A549 (cell line): Measurements from ENCODE around the gene CBARP. TPM values are rescaled to one million over a fixed set of nuclear protein-coding genes. Genes with fewer than 3 reads are reported as not detected.

Experiments used
- ATAC-seq, 2 experiments: fragments of 200-7000 bp in 1 of 2; fragments of >200 bp in 1 of 2; cut with Nextera tagmentation in 1 of 2; cut with Tn5 transposase in 1 of 2; 3 replicates each; pipeline versions ENCODE4 v1.8.0 to v1.9.1; 2018 to 2020; ENCODE audit warnings: mild to moderate bottlenecking in 1 of 2, moderate library complexity in 1 of 2
- CTCF ChIA-PET: fragments of 300-600 bp; sonication (Branson Sonifier 250); formaldehyde crosslinking; extraction: SDS; loops from one replicate; lab custom pipeline; 2021; ENCODE audit warnings: antibody characterized with exemption, inconsistent platforms; lab: Yijun Ruan, JAX
- POLR2A ChIA-PET: fragments of 350-600 bp; formaldehyde crosslinking; extraction: SDS; loops from one replicate; lab custom pipeline; 2021; ENCODE audit warnings: antibody characterized with exemption, inconsistent platforms; lab: Yijun Ruan, JAX
- DNase-seq, 2 experiments: peaks; one replicate each; pipeline versions ENCODE4 v3.0.0 to v3.0.0-alpha.2; 2011 to 2016; ENCODE audit warnings: low read depth in 1 of 2, low spot score in 1 of 2
- FAIRE-seq: peaks from 2 replicates; lab custom pipeline; 2011; peaks lifted over from hg19 to GRCh38; lab: Jason Lieb, UNC
- H3K27ac ChIP-seq, 2 experiments: fragments of >200 bp; sonication (Bioruptor Twin); formaldehyde crosslinking; 3 replicates each; pipeline ENCODE4 v1.5.1; 2016 to 2017
- H3K4me1 ChIP-seq: fragments of >200 bp; sonication (Bioruptor Twin); formaldehyde crosslinking; 3 replicates; pipeline ENCODE4 v1.6.1; 2016
- H3K4me2 ChIP-seq: fragments of >200 bp; sonication (Bioruptor Twin); formaldehyde crosslinking; 3 replicates; pipeline ENCODE4 v1.6.1; 2016
- H3K4me3 ChIP-seq: fragments of >200 bp; sonication (Bioruptor Twin); formaldehyde crosslinking; 3 replicates; pipeline ENCODE4 v1.5.1; 2016
- H3K9me3 ChIP-seq: fragments of >200 bp; sonication (Bioruptor Twin); formaldehyde crosslinking; 3 replicates; pipeline ENCODE4 v1.6.1; 2016
- BHLHE40 ChIP-seq: IDR thresholded peaks from 2 replicates; pipeline ENCODE4 v1.6.1; 2012; ENCODE audit warnings: low read depth, low read length, inconsistent platforms
- CBX2 ChIP-seq: fragments of 200-600 bp; sonication (generic); IDR thresholded peaks from 2 replicates; pipeline ENCODE4 v1.6.1; 2016; ENCODE audit warnings: low read depth, mild to moderate bottlenecking, borderline replicate concordance
- CBX8 ChIP-seq: fragments of 200-600 bp; sonication (generic); IDR thresholded peaks from 2 replicates; pipeline ENCODE4 v1.6.1; 2016
- CHD2 ChIP-seq: fragments of 150-350 bp; IDR thresholded peaks from 2 replicates; pipeline ENCODE4 v1.6.1; 2014; ENCODE audit warnings: low read length; ENCODE audit not compliant: partially characterized antibody
- CHD4 ChIP-seq: fragments of 200-600 bp; sonication (generic); IDR thresholded peaks from 2 replicates; pipeline ENCODE4 v1.6.1; 2016; ENCODE audit warnings: antibody characterized with exemption, mild to moderate bottlenecking, borderline replicate concordance
- E2F6 ChIP-seq: IDR thresholded peaks from 2 replicates; pipeline ENCODE4 v1.6.1; 2012; ENCODE audit warnings: low read depth, borderline replicate concordance
- EHF ChIP-seq: fragments of 250-450 bp; sonication (Bioruptor Pico); IDR thresholded peaks from 2 replicates; pipeline ENCODE4 v1.5.0; 2020; ENCODE audit warnings: mild to moderate bottlenecking
- EHMT2 ChIP-seq: fragments of 200-600 bp; sonication (generic); IDR thresholded peaks from 2 replicates; pipeline ENCODE4 v1.6.1; 2016; ENCODE audit warnings: antibody characterized with exemption, low read depth, mild to moderate bottlenecking, moderate library complexity
- EP300 ChIP-seq, 2 experiments: fragments of >200 bp; sonication (Bioruptor Twin); formaldehyde crosslinking; IDR thresholded peaks; 2 replicates in 1 of 2; 3 replicates in 1 of 2; pipeline ENCODE4 v1.6.1; 2016 to 2017
- ESRRA ChIP-seq: fragments of 150-350 bp; IDR thresholded peaks from 2 replicates; pipeline ENCODE4 v1.6.1; 2014; ENCODE audit warnings: mild to moderate bottlenecking, low read length, borderline replicate concordance
- FOSL2 ChIP-seq, 2 experiments: fragments of 450-650 bp in 1 of 2; fragments of >200 bp in 1 of 2; sonication (Bioruptor Twin) in 1 of 2; formaldehyde crosslinking; IDR thresholded peaks; 2 replicates each; pipeline versions ENCODE4 v1.5.0 to v1.6.1; 2016 to 2020; ENCODE audit warnings: mild to moderate bottlenecking in 1 of 2, moderate library complexity in 1 of 2
- FOXS1 ChIP-seq: fragments of 250-450 bp; sonication (Bioruptor Pico); IDR thresholded peaks from 2 replicates; pipeline ENCODE4 v1.5.0; 2020; ENCODE audit warnings: mild to moderate bottlenecking, moderate library complexity
- GATA3 ChIP-seq: IDR thresholded peaks from 2 replicates; pipeline ENCODE4 v1.6.1; 2012; ENCODE audit warnings: borderline replicate concordance
- HDAC2 ChIP-seq: fragments of 200-600 bp; sonication (generic); IDR thresholded peaks from 2 replicates; pipeline ENCODE4 v1.6.1; 2016
- HES2 ChIP-seq: fragments of >200 bp; sonication (Bioruptor Twin); formaldehyde crosslinking; IDR thresholded peaks from 2 replicates; pipeline ENCODE4 v1.6.1; 2016
- HMGXB4 ChIP-seq: fragments of 250-450 bp; sonication (Bioruptor Pico); IDR thresholded peaks from 2 replicates; pipeline ENCODE4 v1.5.0; 2021; ENCODE audit warnings: mild to moderate bottlenecking, moderate library complexity, borderline replicate concordance
- HOXA7 ChIP-seq: fragments of 250-450 bp; sonication (Bioruptor Pico); IDR thresholded peaks from 2 replicates; pipeline ENCODE4 v1.5.0; 2020; ENCODE audit warnings: mild to moderate bottlenecking, moderate library complexity
- HOXB13 ChIP-seq: fragments of 250-450 bp; sonication (Bioruptor Pico); IDR thresholded peaks from 2 replicates; pipeline ENCODE4 v1.5.0; 2020; ENCODE audit warnings: low read depth, mild to moderate bottlenecking, moderate library complexity
- HOXB5 ChIP-seq: fragments of 250-450 bp; sonication (Bioruptor Pico); IDR thresholded peaks from 2 replicates; pipeline ENCODE4 v1.5.0; 2020; ENCODE audit warnings: mild to moderate bottlenecking, moderate library complexity
- JUNB ChIP-seq: fragments of >200 bp; sonication (Bioruptor Twin); formaldehyde crosslinking; IDR thresholded peaks from 2 replicates; pipeline ENCODE4 v1.6.1; 2016
- KDM1A ChIP-seq: fragments of 200-600 bp; sonication (generic); IDR thresholded peaks from 2 replicates; pipeline ENCODE4 v1.6.1; 2016; ENCODE audit warnings: low read depth, mild to moderate bottlenecking
- KDM5A ChIP-seq: fragments of 200-600 bp; sonication (generic); IDR thresholded peaks from 2 replicates; pipeline ENCODE4 v1.6.1; 2016; ENCODE audit warnings: antibody characterized with exemption, mild to moderate bottlenecking
- MAFK ChIP-seq: fragments of 450-650 bp; IDR thresholded peaks from 2 replicates; pipeline ENCODE4 v1.6.1; 2014; ENCODE audit not compliant: partially characterized antibody
- MAX ChIP-seq: IDR thresholded peaks from 2 replicates; pipeline ENCODE4 v1.6.1; 2012
- MAZ ChIP-seq: fragments of 150-350 bp; IDR thresholded peaks from 2 replicates; pipeline ENCODE4 v1.6.1; 2014; ENCODE audit warnings: antibody characterized with exemption, low read depth, low read length, borderline replicate concordance
- NFE2L2 ChIP-seq: fragments of 150-350 bp; conservative IDR thresholded peaks from 2 replicates; pipeline ENCODE4 v1.6.1; 2014; ENCODE audit warnings: low read length
- POLR2A ChIP-seq: IDR thresholded peaks from 2 replicates; pipeline ENCODE4 v1.6.1; 2012; ENCODE audit warnings: mild to moderate bottlenecking, low read length
- POLR2AphosphoS2 ChIP-seq: conservative IDR thresholded peaks from 2 replicates; pipeline ENCODE4 v1.6.1; 2012; ENCODE audit warnings: low read length, improper control_type of control experiment, inconsistent platforms
- RAD21 ChIP-seq, 2 experiments: fragments of >200 bp in 1 of 2; sonication (Bioruptor Twin) in 1 of 2; formaldehyde crosslinking in 1 of 2; IDR thresholded peaks in 1 of 2; conservative IDR thresholded peaks in 1 of 2; 2 replicates in 1 of 2; 3 replicates in 1 of 2; pipeline ENCODE4 v1.6.1; 2012 to 2018; ENCODE audit warnings: inconsistent platforms in 1 of 2
- RCOR1 ChIP-seq: fragments of 150-350 bp; IDR thresholded peaks from 2 replicates; pipeline ENCODE4 v1.6.1; 2014; ENCODE audit warnings: antibody characterized with exemption, low read length, low read depth
- RFX5 ChIP-seq: fragments of 450-650 bp; IDR thresholded peaks from 2 replicates; pipeline ENCODE4 v1.7.1; 2014; ENCODE audit warnings: antibody characterized with exemption, mild to moderate bottlenecking, moderate library complexity
- RNF2 ChIP-seq: fragments of 200-600 bp; sonication (generic); IDR thresholded peaks from 2 replicates; pipeline ENCODE4 v1.6.1; 2016; ENCODE audit warnings: low read depth, mild to moderate bottlenecking, antibody characterized with exemption, moderate library complexity, borderline replicate concordance
- SMC3 ChIP-seq: fragments of >200 bp; sonication (Bioruptor Twin); formaldehyde crosslinking; IDR thresholded peaks from 3 replicates; pipeline ENCODE4 v1.6.1; 2018; ENCODE audit warnings: inconsistent platforms
- TFCP2L1 ChIP-seq: fragments of 250-450 bp; sonication (Bioruptor Pico); IDR thresholded peaks from 2 replicates; pipeline ENCODE4 v1.5.0; 2021; ENCODE audit warnings: mild to moderate bottlenecking
- TP53 ChIP-seq: fragments of 250-450 bp; sonication (Bioruptor Pico); IDR thresholded peaks from 2 replicates; pipeline ENCODE4 v1.5.0; 2021; ENCODE audit warnings: mild to moderate bottlenecking, moderate library complexity
- USF2 ChIP-seq: fragments of 450-650 bp; IDR thresholded peaks from 2 replicates; pipeline ENCODE4 v1.6.1; 2014; ENCODE audit warnings: antibody characterized with exemption
- ZC3H11A ChIP-seq: fragments of 450-650 bp; IDR thresholded peaks from 2 replicates; pipeline ENCODE4 v1.6.1; 2014; ENCODE audit warnings: antibody characterized with exemption, mild to moderate bottlenecking
- ZFP36 ChIP-seq: fragments of 450-650 bp; IDR thresholded peaks from 2 replicates; pipeline ENCODE4 v1.6.1; 2014; ENCODE audit warnings: borderline replicate concordance; ENCODE audit not compliant: partially characterized antibody
- ZNF302 ChIP-seq: fragments of 250-450 bp; sonication (Bioruptor Pico); IDR thresholded peaks from 2 replicates; pipeline ENCODE4 v1.9.0; 2021; ENCODE audit warnings: inconsistent platforms, mild to moderate bottlenecking, moderate library complexity
- ZSCAN20 ChIP-seq: fragments of 250-450 bp; sonication (Bioruptor Pico); IDR thresholded peaks from 2 replicates; pipeline ENCODE4 v1.8.0; 2022; ENCODE audit warnings: mild to moderate bottlenecking, moderate library complexity
- WGBS: methylation state at CpG from one replicate; pipeline ENCODE4 v1.1.6; 2017; ENCODE audit errors: missing lambda C conversion rate; 5-methylcytosine and 5-hydroxymethylcytosine counted together
- polyA plus RNA-seq, 4 experiments: library from polyadenylated mRNA; depleted of rRNA in 3 of 4; stranded (reverse); fragments of >200 nt; fragmentation: RNase III in 1 of 4; extraction: RNeasy Plus Mini Kit Qiagen cat#74134 plus additional on column Dnase treatment in 1 of 4; gene quantifications; 2 replicates in 3 of 4; 3 replicates in 1 of 4; pipeline ENCODE4 v1.2.3, GENCODE V29; 2011 to 2017

The CBARP gene
- polyA plus RNA-seq, 2 of the 4 experiments (the other 2 are of a cell fraction): 0.19 to 2.0 TPM

GRCh38 chr19:1275260-1275975 lies 37.6 kb upstream of the CBARP start, which contains the start of gene FAM174C:
TSS of gene FAM174C (plus strand) at chr19:1275530. CDS start at chr19:1275550, 20 bp downstream.
- peak within 1 kb of the TSS; percentile 96 to 100 for H3K27ac ChIP-seq
- ChIA-PET CTCF (interaction anchor here (0.9 to 5.3 kb wide), 3 partner anchors 9 to 170 kb away, joined by 3 to 39 read pairs (median 3); no protein-coding TSS in a partner anchor), POLR2A (interaction anchor here (0.6 to 1.0 kb wide), 13 partner anchors 9 to 215 kb away, joined by 3 to 13 read pairs (median 3); partner anchors contain the start of gene REEP6)
- FAIRE-seq: no peak
- no peaks in the 10 kb centered on the region for H3K9me3 ChIP-seq
- peak within 1 kb of the TSS; percentile 80 for H3K4me3 ChIP-seq
- peak; percentile 78 to 79 for ATAC-seq
- peak within 1 kb of the TSS; percentile 99 for H3K4me2 ChIP-seq
- H3K4me1 ChIP-seq: peaks cover 43% of the 10 kb centered on the region
- peak; percentile 81 to 97 for DNase-seq
- WGBS: 0% methylated on average over 20 of the region's 98 CpGs
- TF ChIP-seq ESRRA (no peak), CHD4 (no peak), HOXB5 (0 out of 2 replicates have a peak, but pooled peaks have one; percentile 60), EHF (CRISPR knock-in tag) (no peak), POLR2A (peak; percentile 85), HMGXB4 (CRISPR knock-in tag) (no peak), SMC3 (no peak), BHLHE40 (peak; percentile 56), HOXA7 (CRISPR knock-in tag) (no peak), CHD2 (no peak), RCOR1 (no peak), E2F6 (no peak), MAX (peak; percentile 70), FOSL2 (IDR thresholded peaks at IDR 0.05) (no peak), FOSL2 (CRISPR knock-in tag; IDR thresholded peaks at IDR 0.05) (peak; percentile 33; the same call in 1 of the 2 replicates), EHMT2 (no peak), CBX8 (no peak), ZFP36 (no peak), TFCP2L1 (CRISPR knock-in tag) (no peak), TP53 (CRISPR knock-in tag) (0 out of 2 replicates have a peak, but pooled peaks have one; percentile 23), MAFK (no peak), HOXB13 (CRISPR knock-in tag) (no peak), EP300 (IDR thresholded peaks at IDR 0.05) (no peak; a peak in 1 of 5 replicates), RNF2 (no peak), MAZ (no peak), NFE2L2 (no peak), RAD21 (conservative IDR thresholded peaks at IDR 0.05 in 1 of 2, IDR thresholded peaks at IDR 0.05 in 1 of 2) (no peak), FOXS1 (CRISPR knock-in tag) (no peak), RFX5 (no peak), POLR2AphosphoS2 (no peak), HDAC2 (no peak), ZSCAN20 (no peak), JUNB (no peak), USF2 (peak; percentile 99), KDM5A (no peak), CBX2 (no peak), HES2 (no peak), GATA3 (peak; percentile 40; the same call in 1 of the 2 replicates), KDM1A (no peak), ZC3H11A (no peak), ZNF302 (no peak)
